Psoas muscle (tissue), 8 donors: Measurements from ENCODE around the gene FAT1. TPM values are rescaled to one million over a fixed set of nuclear protein-coding genes. Genes with fewer than 3 reads are reported as not detected.
A peak's percentile ranks its signal among the peaks of the same experiment; 100 is the strongest.

Source experiments
- ATAC-seq, 4 donors: fragments of 200-7000 bp; cut with Tn5 transposase; one replicate each; pipeline ENCODE4 v1.9.1; 2020; ENCODE audit warnings: moderate library complexity in 3 of 4, mild to moderate bottlenecking in 2 of 4
- DNase-seq, 2 donors: peaks; one replicate each; pipeline ENCODE4 v3.0.0-alpha.2; 2020
- H3K27ac ChIP-seq: fragments of 200-600 bp; one replicate; pipeline ENCODE4 v1.8.0; 2022
- H3K27me3 ChIP-seq, 3 donors: fragments of 200-600 bp in 1 of 3; one replicate each; pipeline versions ENCODE4 v1.6.1 to v1.8.0; 2013 to 2022; ENCODE audit warnings: low read length in 2 of 3, mild to moderate bottlenecking in 2 of 3, moderate library complexity in 1 of 3; ENCODE audit not compliant: insufficient read depth in 3 of 3
- H3K36me3 ChIP-seq, 2 donors: fragments of 200-600 bp in 1 of 2; one replicate each; pipeline versions ENCODE4 v1.6.1 to v1.8.0; 2013 to 2022; ENCODE audit warnings: low read depth in 1 of 2, mild to moderate bottlenecking in 1 of 2, moderate library complexity in 1 of 2; ENCODE audit not compliant: insufficient read depth in 1 of 2
- H3K4me1 ChIP-seq: fragments of 200-600 bp; one replicate; pipeline ENCODE4 v1.8.0; 2022
- H3K4me3 ChIP-seq: fragments of 200-600 bp; one replicate; pipeline ENCODE4 v1.8.0; 2022; ENCODE audit warnings: mild to moderate bottlenecking
- H3K9me3 ChIP-seq: fragments of 200-600 bp; one replicate; pipeline ENCODE4 v1.8.0; 2022
- CTCF ChIP-seq: fragments of 200-600 bp; IDR thresholded peaks from one replicate; pipeline ENCODE4 v1.8.0; 2022; ENCODE audit warnings: antibody characterized with exemption
- WGBS, 3 donors: extraction: QIAGEN DNeasy Blood & Tissue Kit; methylation state at CpG; one replicate each; pipeline versions ENCODE4 v1.1.6 to v1.1.7; 2013; 5-methylcytosine and 5-hydroxymethylcytosine counted together
- intact Hi-C, 2 donors: fragments of 100-400 bp; cut with DNase I; formaldehyde crosslinking; loops; one replicate each; pipeline versions ENCODE4 v1.11.0 to v1.14.2; 2022
- polyA plus RNA-seq, 3 donors: library from polyadenylated mRNA; stranded (reverse); fragments of 200-250 nt; gene quantifications; one replicate each; pipeline ENCODE4 v1.2.3, GENCODE V29; 2013
- total RNA-seq, 4 donors: library from RNA; stranded (reverse); fragmentation: NEBNext Ultra II Directional in 2 of 4; extraction: Animal tissue kit (Norgen Biotek cat#: 25700) in 2 of 4; gene quantifications; one replicate each; pipeline versions ENCODE4 v1.2.1 to v1.2.4, GENCODE V29; 2021 to 2023
- donor health status: healthy with polysubstance abuse.
- donor health status: DM: no; HTN: no; CAD: no; lungs with moderate emphysema.
- donor health status: Bipolar disorder and iron deficiency.
- donor health status: healthy.
- donor health status: DM: yes; HTN: yes; CAD: no.
- donor health status: DM: no; HTN: no; CAD: no.
- donor health status: DM: no; HTN: no; CAD: no.
- donor health status: DM: yes; HTN: yes; CAD: no.

FAT1 gene
- total and polyA plus RNA-seq, 7 donors: 1.8 to 11.5 (median 4.0) TPM

DNA sequence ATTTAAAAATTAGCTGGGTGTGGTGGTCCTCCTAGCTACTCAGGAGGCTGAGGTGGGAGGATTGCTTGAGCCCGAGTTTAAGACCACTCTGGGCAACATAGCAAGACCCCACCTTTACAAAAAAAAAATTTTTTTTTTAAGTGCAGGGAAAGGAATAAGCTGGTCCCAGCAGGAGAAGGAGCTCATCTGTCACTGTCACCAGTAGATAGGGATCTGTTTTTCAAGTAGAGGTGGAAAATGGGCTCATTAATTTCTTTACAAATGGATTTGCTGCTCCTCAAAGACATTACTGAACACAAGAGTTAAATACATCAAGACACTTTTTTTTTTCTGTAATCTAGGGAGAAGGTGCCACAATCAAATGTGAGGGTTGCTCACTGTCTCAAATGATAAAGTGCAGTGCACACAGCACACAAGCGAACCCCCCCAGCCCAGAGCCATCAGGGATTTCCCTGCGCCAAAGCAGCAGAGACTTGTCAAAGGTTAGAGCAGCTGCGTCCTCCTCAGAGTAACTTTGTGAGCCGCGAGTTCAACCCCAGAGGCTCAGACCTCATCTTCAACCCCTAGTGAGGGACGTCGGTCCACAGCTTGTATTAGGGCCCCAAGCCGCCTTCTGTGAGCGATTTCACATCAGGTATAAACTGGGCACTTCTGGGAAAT, 154.0 kb downstream of the FAT1 start:
- no peaks in the 10 kb centered on the region for H3K36me3 ChIP-seq
- no peak for ATAC-seq
- no peak overlapping the region for H3K27ac ChIP-seq
- intact Hi-C loops: no loop called here
- H3K9me3 ChIP-seq: no peaks in the 10 kb centered on the region
- DNase-seq: no peak
- H3K27me3 ChIP-seq: peaks cover 0 to 4% (median 0%) of the 10 kb centered on the region in 3 donors
- peak overlapping the region; percentile 32 for H3K4me3 ChIP-seq
- TF ChIP-seq CTCF: no peak
- 40 to 48% (median 43%) methylated on average over 10 of the region's 10 CpGs for WGBS, 3 donors
- H3K4me1 ChIP-seq: no peaks in the 10 kb centered on the region

GRCh38 chr4:186566068-186566467, 157.6 kb downstream of the FAT1 start:
- Histone ChIP-seq H3K27me3 (peaks cover 0 to 4% (median 0%) of the 10 kb centered on the region in 3 donors), H3K4me1 (no peaks in the 10 kb centered on the region), H3K36me3 (no peaks in the 10 kb centered on the region), H3K9me3 (no peaks in the 10 kb centered on the region), H3K4me3 (no peak overlapping the region), H3K27ac (no peak overlapping the region)
- intact Hi-C loops: no loop called here
- no peak for TF ChIP-seq CTCF
- DNase-seq (no peak), ATAC-seq (no peak)
- WGBS, 3 donors: 81 to 83% (median 83%) methylated on average over 7 of the region's 7 CpGs

GRCh38 chr4:186563761-186564160, 159.9 kb downstream of the FAT1 start:
- DNase-seq: no peak

DNA sequence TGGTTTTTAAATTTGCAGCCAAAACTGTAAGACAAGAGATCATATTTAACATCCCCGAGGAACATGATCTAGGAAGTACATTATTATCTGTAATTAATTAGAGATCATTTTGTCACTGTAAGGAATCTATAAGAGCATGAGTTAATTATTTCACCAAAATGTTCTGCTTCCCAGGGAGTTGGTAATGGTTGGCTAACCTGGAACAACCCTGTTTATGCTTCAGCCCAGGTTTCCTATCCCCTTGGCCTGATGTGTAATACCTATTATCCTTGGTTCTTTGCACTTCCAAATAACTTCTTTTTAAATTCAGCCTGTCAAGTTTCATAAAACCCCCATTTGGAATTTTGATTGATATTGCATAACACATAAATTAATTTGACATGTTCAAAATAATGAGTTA, 161.9 kb downstream of the FAT1 start:
- 56 to 76% (median 61%) methylated on average over 1 of the region's 1 CpG for WGBS, 3 donors
- no peak for TF ChIP-seq CTCF

More at GRCh38 chr4:186563761-186564160, 159.9 kb downstream of the FAT1 start:
- no peaks in the 10 kb centered on the region for H3K27me3 ChIP-seq
- intact Hi-C loops: no loop called here
- H3K27ac ChIP-seq: no peak overlapping the region
- H3K36me3 ChIP-seq: no peaks in the 10 kb centered on the region
- ATAC-seq: no peak
- H3K9me3 ChIP-seq: no peaks in the 10 kb centered on the region
- 64 to 65% (median 65%) methylated on average over 11 of the region's 11 CpGs for WGBS, 3 donors
- no peak for TF ChIP-seq CTCF
- H3K4me3 ChIP-seq: no peak overlapping the region
- no peaks in the 10 kb centered on the region for H3K4me1 ChIP-seq

DNA sequence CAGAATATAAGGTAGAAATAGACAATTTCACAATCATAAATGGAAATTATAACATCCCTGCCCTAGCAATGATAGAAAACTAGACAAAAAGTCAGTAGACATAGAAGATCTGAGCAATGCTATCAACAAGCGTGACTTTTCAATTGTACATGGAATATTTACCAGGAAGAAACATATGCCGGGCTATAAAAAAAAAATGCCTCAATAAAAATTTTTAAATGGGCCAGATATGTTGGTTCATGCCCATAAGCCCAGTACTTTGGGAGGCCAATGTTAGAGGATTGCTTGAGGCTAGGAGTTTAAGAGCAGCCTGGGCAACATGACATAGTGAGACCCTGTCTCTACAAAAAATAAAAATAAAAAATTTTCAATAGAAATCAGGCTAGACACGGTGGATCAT, 163.0 kb downstream of the FAT1 start:
- WGBS, 3 donors: 82 to 84% (median 82%) methylated on average over 3 of the region's 3 CpGs
- H3K27ac ChIP-seq: no peak overlapping the region
- no peaks in the 10 kb centered on the region for H3K36me3 ChIP-seq
- no peaks in the 10 kb centered on the region for H3K9me3 ChIP-seq
- TF ChIP-seq CTCF: no peak
- ATAC-seq: no peak
- no peak overlapping the region for H3K4me3 ChIP-seq
- H3K27me3 ChIP-seq: peaks cover 0 to 7% (median 0%) of the 10 kb centered on the region in 3 donors
- no peak for DNase-seq
- no peaks in the 10 kb centered on the region for H3K4me1 ChIP-seq
- intact Hi-C loops: no loop called here

More for the DNA sequence above, 161.9 kb downstream of the FAT1 start:
- DNase-seq (no peak), ATAC-seq (no peak)
- H3K9me3 ChIP-seq: no peaks in the 10 kb centered on the region
- H3K4me3 ChIP-seq: no peak overlapping the region
- H3K27me3 ChIP-seq: no peaks in the 10 kb centered on the region
- no peak overlapping the region for H3K27ac ChIP-seq
- H3K4me1 ChIP-seq: no peaks in the 10 kb centered on the region
- intact Hi-C loops: no loop called here
- no peaks in the 10 kb centered on the region for H3K36me3 ChIP-seq
